HG03039 (cell line): ENCODE measurements around the gene RAB3B.
"Not testable (repeated sequence)": the region's sequence is repeated elsewhere in the genome, so short reads cannot be mapped to it uniquely, and the experiment has no call there.

ENCODE experiments used
- ATAC-seq: cut with Tn5 transposase; IDR thresholded peaks from one replicate; pipeline ENCODE4 v1.9.1; 2021; ENCODE audit warnings: mild to moderate bottlenecking, moderate library complexity; ENCODE audit not compliant: unreplicated experiment

Gene RAB3B

GRCh38 chr1:51922040-51922439 is 68.5 kb downstream of the RAB3B start:
- ATAC-seq = no peak

GRCh38 chr1:51920130-51920529 is 70.4 kb downstream of the RAB3B start:
- ATAC-seq = no peak

- no peak for ATAC-seq
These were observed 70.8 kb downstream of the RAB3B start for GRCh38 chr1:51919684-51920083.

- ATAC-seq = no peak
These were observed 73.7 kb downstream of the RAB3B start for GRCh38 chr1:51916587-51917405.

- no peak for ATAC-seq
These were observed 74.5 kb downstream of the RAB3B start for GRCh38 chr1:51915951-51916350.

GRCh38 chr1:51912881-51913280 is 77.6 kb downstream of the RAB3B start:
- ATAC-seq = no peak

GRCh38 chr1:51910221-51911000 is 80.1 kb downstream of the RAB3B start:
- ATAC-seq = no peak

GRCh38 chr1:51908499-51908898 is 82.0 kb downstream of the RAB3B start:
- ATAC-seq = no peak

GRCh38 chr1:51907079-51907702 is 83.3 kb downstream of the RAB3B start:
- no peak for ATAC-seq

- ATAC-seq = no peak
These were observed 84.0 kb downstream of the RAB3B start for GRCh38 chr1:51906306-51907078.

GRCh38 chr1:51902456-51902855 is 88.0 kb downstream of the RAB3B start:
- ATAC-seq = no peak

- no peak for ATAC-seq
These were observed 89.3 kb downstream of the RAB3B start for GRCh38 chr1:51901151-51901550.

- ATAC-seq = no peak
These were observed 91.5 kb downstream of the RAB3B start for GRCh38 chr1:51899022-51899421.

GRCh38 chr1:51898090-51898734 is 92.3 kb downstream of the RAB3B start:
- ATAC-seq = no peak

GRCh38 chr1:51897699-51898031 is 92.8 kb downstream of the RAB3B start:
- no peak for ATAC-seq

GRCh38 chr1:51894748-51895147 is 95.8 kb downstream of the RAB3B start:
- ATAC-seq = not testable (repeated sequence)

- peak; percentile 95 for ATAC-seq
These were observed 111.7 kb downstream of the RAB3B start, which contains the start of gene NRDC for GRCh38 chr1:51878616-51879336. NRDC (minus strand) TSS chr1:51878727; CDS start chr1:51878615, 112 bp downstream.

GRCh38 chr1:51878308-51878615 is 112.2 kb downstream of the RAB3B start:
- peak; percentile 17 for ATAC-seq

- peak; percentile 9 for ATAC-seq
These were observed 112.8 kb downstream of the RAB3B start for GRCh38 chr1:51877434-51878307.
